Measurements from ENCODE around the gene MNX1. TPM values are rescaled to one million over a fixed set of nuclear protein-coding genes. Genes with fewer than 3 reads are reported as not detected.

The MNX1 gene
- total and polyA plus RNA-seq, 4 donors = 0.08 TPM; not detected in 3

GRCh38 chr7:157054927-157055326 lies 44.5 kb upstream of the MNX1 start:
- Histone ChIP-seq H3K9me3 (ENCODE audit: control insufficient read depth in 4 of 4, low read length in 3 of 4) (no peaks in the 10 kb centered on the region), H3K36me3 (ENCODE audit: control insufficient read depth in 4 of 4, insufficient read depth in 3 of 4, low read depth in 1 of 4, low read length in 3 of 4) (no peaks in the 10 kb centered on the region), H3K4me1 (ENCODE audit: control insufficient read depth in 4 of 4, insufficient read depth in 4 of 4, low read length in 3 of 4) (no peaks in the 10 kb centered on the region), H3K4me3 (ENCODE audit: low read depth in 1 of 3, low read length in 3 of 3) (no peak overlapping the region), H3K27me3 (ENCODE audit: control insufficient read depth in 4 of 4, insufficient read depth in 4 of 4, low read length in 3 of 4) (peaks cover 0 to 3% (median 1%) of the 10 kb centered on the region in 4 donors), H3K9ac (ENCODE audit: low read depth in 1 of 2, low read length in 2 of 2) (no peak overlapping the region), H3K27ac (ENCODE audit: low read depth in 1 of 2, low read length in 2 of 2) (no peak overlapping the region)
- TF ChIP-seq RAD21 (IDR thresholded peaks at IDR 0.05) = no peak
- TF ChIP-seq HNF4G (IDR thresholded peaks at IDR 0.05) = no peak
- no peak for TF ChIP-seq CTCF (IDR thresholded peaks at IDR 0.05; ENCODE audit: low read depth, low read length, missing input control)
- TF ChIP-seq ATF3 (IDR thresholded peaks at IDR 0.05) = no peak
- no peak for TF ChIP-seq YY1 (IDR thresholded peaks at IDR 0.05)
- no peak for TF ChIP-seq EGR1 (IDR thresholded peaks at IDR 0.05; ENCODE audit: low read depth in 2 of 2)
- no peak for TF ChIP-seq NR2F2 (IDR thresholded peaks at IDR 0.05)
- no peak for TF ChIP-seq JUND (IDR thresholded peaks at IDR 0.05)
- TF ChIP-seq SP1 (IDR thresholded peaks at IDR 0.05) = no peak
- TF ChIP-seq FOXA2 (IDR thresholded peaks at IDR 0.05) = no peak
- TF ChIP-seq FOXA1 (IDR thresholded peaks at IDR 0.05) = no peak
- no peak for TF ChIP-seq HNF4A (conservative IDR thresholded peaks at IDR 0.05)
- TF ChIP-seq MAX (IDR thresholded peaks at IDR 0.05) = no peak
- no peak for TF ChIP-seq TAF1 (conservative IDR thresholded peaks at IDR 0.05)
- TF ChIP-seq GABPA (IDR thresholded peaks at IDR 0.05 in 1 of 2, conservative IDR thresholded peaks at IDR 0.05 in 1 of 2) = no peak
- no peak for TF ChIP-seq RXRA (IDR thresholded peaks at IDR 0.05)
- no peak for TF ChIP-seq ZBTB33 (IDR thresholded peaks at IDR 0.05)
- no peak for TF ChIP-seq REST (IDR thresholded peaks at IDR 0.05)
- DNase-seq (ENCODE audit: low spot score) = no peak
- WGBS = 79% methylated on average over 9 of the region's 9 CpGs

Measured in liver (tissue), 9 donors.